ENCODE results near the gene C1QTNF12.

C1QTNF12 gene

DNA sequence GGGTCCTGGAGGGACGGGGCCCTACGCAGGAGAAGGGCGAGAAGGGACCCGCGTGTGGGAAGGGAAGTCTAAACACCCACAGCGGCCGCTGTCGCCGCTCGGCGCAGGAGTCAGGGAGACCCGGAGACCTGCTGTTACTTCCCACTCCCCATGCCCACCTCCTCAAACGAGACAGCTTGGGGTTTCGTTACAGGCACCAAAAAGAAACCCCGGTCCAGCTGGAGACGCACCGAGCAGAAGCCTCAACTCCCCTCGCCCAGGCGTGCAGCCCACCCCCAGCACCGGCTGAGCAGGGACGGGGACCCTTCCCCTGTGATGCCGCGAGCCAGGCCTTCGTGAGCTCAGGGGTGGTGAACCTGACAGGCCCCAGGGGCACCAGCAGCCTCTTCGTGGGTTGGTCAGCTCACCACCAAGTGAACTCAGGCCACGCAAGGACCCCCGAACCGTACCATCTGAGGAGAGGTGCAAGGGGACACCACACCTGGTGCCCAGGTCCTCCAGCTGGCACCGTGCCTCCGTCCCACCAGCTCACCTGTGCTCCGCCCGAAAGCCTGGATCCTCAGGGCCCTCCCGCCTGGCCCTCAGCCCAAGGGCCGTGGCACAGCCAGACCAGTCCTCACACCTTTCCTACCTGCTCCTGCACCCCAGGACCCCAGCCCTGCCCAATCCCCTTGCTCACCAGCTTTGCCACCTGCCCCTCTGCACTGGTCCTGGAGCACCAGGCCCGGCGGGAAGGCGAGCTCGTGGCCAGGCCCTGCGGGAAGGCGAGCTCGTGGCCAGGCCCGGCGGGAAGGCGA lies 19.8 kb downstream of the C1QTNF12 start:
- DNase-seq = no peak

- peak in 1 of 14 donors; percentile 80 for DNase-seq
Measured at GRCh38 chr1:1225913-1226312, 20.6 kb downstream of the C1QTNF12 start.

DNA sequence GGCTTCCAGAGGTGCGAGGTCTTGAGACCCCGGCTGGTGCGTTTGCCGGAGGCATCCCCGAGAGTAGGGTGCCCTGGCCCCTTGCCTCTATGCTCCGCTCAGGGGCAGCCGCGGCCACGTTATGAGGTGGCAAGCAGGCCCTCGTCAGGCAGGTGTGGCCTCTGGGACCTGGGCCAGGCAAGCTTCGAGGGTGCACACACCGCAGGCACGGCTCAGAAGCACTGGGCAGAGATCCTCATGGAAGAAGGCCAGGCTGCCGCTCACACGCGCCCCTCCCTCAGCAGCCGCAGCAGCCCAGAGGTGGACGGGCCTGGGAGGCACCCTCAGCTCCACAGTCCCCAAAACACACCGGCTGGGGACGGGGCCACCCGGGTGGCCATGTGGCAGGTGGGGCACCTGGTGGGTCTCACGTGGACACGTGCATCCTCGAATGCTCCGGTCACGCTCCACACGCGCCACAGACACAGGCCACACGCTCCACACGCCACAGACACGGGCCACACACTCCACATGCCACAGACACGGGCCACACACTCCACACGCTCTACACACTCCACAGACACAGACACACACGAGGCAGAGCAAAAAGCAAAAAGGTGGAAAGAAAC lies 21.2 kb downstream of the C1QTNF12 start:
- no peak for DNase-seq

- no peak for DNase-seq
Measured at GRCh38 chr1:1223891-1224290, 22.6 kb downstream of the C1QTNF12 start.

DNA sequence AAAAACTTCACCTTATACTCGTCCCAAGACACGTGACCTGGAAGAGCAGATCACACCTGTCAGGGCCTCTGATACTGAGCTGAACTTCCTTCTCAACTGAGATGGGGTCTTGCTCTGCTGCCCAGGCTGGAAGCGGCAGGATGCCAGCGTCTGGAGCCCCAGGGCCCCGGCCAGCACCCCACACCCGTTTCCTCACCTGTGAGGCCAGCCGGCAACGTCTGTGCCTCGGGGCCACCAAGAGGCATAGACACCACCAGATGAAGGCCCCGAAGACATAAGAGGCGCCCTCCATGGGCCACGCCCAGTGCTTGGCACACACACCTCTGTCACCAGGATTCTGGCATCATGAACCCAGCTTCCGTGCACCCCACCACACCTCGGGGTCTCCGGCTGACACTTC lies 23.2 kb downstream of the C1QTNF12 start:
- no peak for DNase-seq

DNA sequence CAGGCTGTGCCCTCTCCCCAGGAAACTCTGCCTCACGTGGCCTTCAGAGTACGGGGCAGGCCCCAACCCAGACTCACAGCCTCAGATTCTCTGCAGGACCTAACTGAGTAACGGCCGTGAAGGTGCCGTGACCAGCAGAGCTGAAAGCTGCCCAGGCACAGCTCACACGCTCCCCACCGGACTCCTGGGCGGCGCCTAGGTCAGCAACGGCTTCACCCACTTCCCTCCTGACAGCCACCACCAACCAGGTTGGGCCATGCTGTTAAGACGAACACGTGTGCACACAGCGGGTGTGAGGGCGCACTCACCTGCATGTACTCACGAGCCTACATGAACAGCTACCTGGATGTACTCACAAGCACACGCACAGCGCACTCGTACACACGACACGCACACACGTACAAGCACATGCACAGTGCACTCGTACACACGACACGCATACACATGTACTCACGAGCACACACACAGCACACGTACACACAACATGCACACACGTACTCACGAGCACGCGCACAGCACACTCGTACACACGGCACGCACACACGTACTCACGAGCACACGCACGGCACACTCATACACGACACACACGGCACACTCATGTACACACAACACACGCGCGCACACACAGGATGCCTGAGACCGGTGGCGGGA lies 23.8 kb downstream of the C1QTNF12 start:
- no peak for DNase-seq

GRCh38 chr1:1221887-1222574 lies 24.5 kb downstream of the C1QTNF12 start:
- no peak for DNase-seq

DNA sequence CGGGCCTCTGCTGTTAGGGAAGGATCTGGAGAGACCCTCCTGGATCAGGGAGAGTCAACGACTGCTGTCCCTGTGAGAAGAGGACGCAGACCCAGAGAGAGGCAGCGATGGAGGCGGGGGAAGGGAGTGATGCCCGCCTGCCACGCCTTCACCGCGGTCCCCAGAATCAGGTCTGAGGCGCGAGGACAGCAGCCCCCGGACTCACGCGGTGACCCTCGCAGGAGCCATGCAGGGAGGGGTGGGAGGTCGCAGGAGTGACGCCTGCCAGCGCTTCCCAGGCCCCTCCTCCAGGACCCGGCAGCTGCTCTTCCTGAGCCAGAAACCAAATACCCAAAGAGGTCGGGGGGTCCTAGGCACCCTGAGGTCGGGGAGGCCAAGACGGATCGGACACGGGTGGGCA lies 26.3 kb downstream of the C1QTNF12 start:
- DNase-seq = no peak

DNA sequence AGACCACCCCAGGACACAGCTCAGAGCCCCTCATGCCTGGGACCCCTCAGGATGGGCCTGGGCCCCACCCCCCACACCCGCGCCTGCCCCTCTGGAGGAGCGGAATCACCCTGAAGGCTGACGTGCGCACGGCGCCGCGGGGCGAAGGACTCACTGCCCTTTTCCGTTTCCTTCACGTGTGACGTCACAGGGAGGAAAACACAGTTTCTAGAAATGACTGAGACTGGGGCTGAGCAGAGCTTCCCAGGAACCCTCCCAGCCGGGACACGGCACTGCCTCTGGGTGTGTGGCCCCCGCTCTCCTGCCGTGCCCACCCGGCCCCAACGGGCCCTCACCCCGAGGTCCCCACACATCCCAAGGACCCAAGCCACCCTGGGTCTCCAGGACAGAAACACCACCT lies 27.2 kb downstream of the C1QTNF12 start:
- DNase-seq = no peak

DNA sequence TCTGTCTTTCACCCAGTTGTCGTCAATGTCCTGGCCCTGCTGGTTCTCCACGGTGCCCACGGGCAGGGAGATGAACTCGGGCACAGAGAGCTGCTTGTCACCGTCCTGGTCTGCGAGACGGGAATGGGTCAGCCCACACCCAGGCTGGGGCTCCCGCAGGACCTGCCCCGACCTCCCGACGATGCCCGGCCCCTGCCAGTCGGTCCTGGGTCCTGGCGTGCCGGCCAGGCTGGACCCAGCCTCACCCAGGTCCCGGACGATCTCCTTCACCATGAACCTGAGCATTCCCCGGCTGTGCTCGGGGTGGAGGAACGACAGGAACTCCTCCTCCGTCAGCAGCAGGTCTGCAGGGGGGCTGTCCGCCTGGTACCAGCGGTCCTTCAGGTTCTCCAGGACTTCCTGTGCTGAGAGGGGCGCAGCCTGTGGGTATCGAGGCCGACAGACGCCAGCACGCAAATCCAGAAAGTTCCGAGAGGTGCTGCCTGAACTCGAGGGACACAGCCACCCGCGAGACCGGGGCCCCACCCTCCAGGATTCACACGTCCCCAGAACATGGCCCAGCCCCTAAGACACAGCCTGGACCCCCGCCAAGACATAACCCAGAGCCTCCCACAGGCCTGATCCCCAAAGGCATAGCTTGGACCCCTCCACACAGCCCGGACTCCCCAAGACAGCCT lies 27.9 kb downstream of the C1QTNF12 start:
- no peak for DNase-seq

DNA sequence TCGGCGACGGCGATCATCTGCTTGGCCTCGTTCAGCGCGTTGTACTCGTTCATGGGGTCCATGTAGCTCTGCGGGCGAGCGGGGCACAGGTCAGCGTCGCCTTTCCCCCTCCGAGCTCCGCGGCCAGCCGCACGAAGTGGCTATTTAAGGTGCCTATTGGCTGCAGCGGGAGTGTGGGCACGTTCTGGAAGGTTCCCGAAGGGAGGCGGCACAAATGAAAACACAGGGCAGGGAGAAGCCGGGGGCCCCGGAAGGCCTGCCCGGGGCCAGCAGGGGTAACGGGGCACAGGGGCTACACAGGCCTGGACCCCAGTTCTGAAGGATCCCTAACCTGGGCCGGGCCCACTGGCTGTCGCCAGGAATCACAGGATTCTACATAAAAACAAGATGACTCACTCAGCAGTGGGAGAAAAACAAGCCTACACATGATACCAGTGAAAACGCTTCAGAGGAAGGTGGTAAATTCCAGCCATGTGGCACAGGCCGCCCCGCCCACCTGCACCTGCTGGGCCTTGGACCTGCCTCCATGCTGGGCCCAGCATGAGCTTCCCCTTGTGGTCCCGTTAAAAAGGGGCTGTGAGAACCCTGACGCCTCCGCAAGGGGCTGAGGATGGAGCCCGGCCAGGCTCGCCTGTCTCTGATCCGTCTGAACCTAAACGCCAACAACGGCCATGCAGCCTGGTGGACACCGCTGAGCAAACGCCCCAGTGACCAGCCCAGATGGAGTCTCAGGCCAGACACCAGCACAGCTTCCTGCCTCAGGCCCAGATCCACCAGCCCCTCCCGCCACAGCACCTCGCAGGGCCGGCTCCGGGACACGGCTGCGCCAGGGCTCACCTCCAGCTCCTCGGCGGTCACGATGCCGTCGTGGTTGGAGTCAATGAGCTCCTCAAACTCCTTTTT lies 28.6 kb downstream of the C1QTNF12 start:
- DNase-seq = peak in 1 of 14 donors; percentile 86

DNA sequence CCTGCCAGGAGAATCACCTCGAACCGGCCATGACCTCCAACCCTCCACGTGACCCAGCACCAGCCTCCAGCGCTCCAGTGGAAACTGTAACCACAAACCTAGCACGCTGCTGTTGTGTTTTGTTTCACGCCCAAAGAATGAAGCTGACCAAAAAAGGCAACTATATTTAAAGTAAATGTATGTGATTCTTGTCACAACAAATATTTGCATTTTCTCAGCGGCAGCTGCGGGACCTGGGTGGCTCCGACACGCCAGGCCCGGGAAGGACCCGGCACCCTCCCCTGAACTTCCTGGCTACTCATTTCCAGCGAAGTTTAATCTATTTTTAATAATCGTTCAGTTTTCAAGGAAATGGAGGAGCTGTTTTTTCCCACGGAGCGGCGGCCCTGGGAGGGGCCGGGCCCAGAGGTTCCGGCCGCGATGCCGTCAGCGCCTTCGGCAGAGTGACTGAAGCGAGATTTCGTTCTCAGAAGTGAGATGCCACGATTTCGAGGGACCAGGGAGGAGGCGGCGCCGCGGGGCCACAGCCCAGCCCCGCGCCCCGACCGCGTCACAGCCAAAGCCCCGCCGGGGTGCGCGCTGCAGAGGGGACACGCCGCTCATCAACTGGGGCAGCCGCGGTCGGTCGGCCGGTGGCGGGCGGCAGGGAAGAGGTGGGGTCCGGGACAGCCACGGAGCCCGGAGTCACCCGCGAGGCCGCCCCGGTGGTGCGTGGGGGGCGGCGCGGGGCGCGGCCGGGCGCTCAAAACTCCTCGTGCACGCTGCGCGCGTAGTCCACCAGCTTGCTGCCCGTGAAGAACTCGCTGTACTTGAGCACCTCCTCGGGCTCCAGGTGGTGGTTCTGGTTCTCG lies 29.5 kb downstream of the C1QTNF12 start:
- DNase-seq = no peak

GRCh38 chr1:1215881-1216605 lies 30.5 kb downstream of the C1QTNF12 start:
- DNase-seq = no peak

DNA sequence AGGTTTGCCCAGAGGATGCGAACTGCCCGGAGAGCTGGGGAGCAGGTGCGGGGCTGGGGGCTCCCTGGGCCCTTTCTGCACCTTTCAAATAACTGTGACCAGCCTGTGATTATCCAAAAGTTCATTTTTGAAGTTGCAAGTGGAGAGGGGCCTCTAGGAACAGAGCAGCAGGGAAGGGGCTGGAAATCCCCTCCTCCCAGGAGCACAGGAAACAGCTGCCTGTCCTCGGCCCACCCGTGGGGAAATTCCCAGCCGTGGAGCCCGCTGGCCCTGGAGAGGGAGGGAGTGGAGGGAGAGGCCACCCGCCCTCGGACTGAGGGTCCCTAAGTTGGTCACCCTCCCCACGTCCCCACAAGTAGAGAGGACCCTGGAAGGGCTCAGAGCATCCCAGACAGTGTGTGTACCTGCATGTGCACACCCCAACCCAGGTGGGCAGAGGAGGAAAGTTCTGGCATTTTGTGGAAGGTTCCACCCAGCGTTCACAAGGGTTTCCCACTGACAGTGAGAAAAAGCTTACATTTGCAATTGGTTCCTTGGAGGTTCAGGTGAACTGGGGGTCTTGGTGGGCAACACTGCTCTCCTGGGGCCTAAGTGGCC lies 31.3 kb downstream of the C1QTNF12 start:
- DNase-seq = no peak

- no peak for DNase-seq
Measured at GRCh38 chr1:1213345-1214265, 32.9 kb downstream of the C1QTNF12 start, which contains the start of gene TNFRSF4. TSS of gene TNFRSF4 (minus strand) at chr1:1214153. CDS start at chr1:1214127, 26 bp downstream.

DNA sequence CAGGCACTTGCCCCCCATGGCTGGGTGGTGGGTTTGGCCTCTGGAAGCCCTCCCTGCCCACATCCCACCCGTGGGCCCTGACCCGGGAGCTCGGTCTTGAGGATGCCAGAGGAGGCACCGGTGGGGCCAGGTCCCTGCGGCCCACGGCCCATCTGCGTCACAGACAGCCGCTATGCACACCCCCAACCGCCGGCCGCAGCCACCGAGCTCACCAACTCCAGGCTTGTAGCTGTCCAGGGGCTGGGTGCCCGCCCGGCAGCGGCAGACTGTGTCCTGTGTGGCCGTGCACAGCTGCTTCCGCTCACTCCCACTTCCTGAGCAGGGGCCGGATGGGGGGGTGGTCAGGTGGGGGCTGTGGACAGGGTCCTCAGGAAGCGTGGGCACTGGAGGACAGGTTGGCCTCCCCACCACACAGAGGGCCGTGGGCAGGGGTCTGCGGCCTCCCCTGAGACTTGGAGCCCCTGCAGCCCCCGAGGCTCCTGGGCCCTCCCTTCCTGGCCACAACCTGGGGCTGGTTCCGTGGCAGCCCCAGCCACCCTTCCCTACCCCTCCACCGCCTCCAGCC lies 33.7 kb downstream of the C1QTNF12 start:
- DNase-seq = no peak

- no peak for DNase-seq
Measured at GRCh38 chr1:1211541-1212441, 34.7 kb downstream of the C1QTNF12 start.

Data from C1 segment of cervical spinal cord (tissue), 14 donors.